Activated naive CD4-positive, alpha-beta T cell treated with anti-CD3 and anti-CD28 coated beads for 36 hours (primary cell): ENCODE measurements around the gene SVOP. TPM values are rescaled to one million over a fixed set of nuclear protein-coding genes. Genes with fewer than 3 reads are reported as not detected.

Source experiments
- CTCF ChIA-PET: fragments of 350-600 bp; sonication (Branson Sonifier 250); formaldehyde crosslinking; loops from one replicate; lab custom pipeline; 2021; ENCODE audit warnings: antibody characterized with exemption; lab: Charles Lee
- DNase-seq: peaks from one replicate; pipeline ENCODE4 v3.0.0-alpha.2; 2020
- H3K27ac Mint-ChIP-seq: one replicate; pipeline ENCODE4 v1.8.0; 2021; ENCODE audit warnings: mild to moderate bottlenecking, mixed read lengths
- H3K27me3 Mint-ChIP-seq: one replicate; pipeline ENCODE4 v1.8.0; 2021; ENCODE audit warnings: low read depth, mixed read lengths
- H3K36me3 Mint-ChIP-seq: one replicate; pipeline ENCODE4 v1.8.0; 2021; ENCODE audit warnings: low read depth, mixed read lengths
- H3K4me1 Mint-ChIP-seq: one replicate; pipeline ENCODE4 v1.8.0; 2021; ENCODE audit warnings: low read depth, mixed read lengths
- H3K4me3 Mint-ChIP-seq: one replicate; pipeline ENCODE4 v1.8.0; 2021; ENCODE audit warnings: mild to moderate bottlenecking, moderate library complexity, mixed read lengths
- H3K9me3 Mint-ChIP-seq: one replicate; pipeline ENCODE4 v1.8.0; 2021; ENCODE audit warnings: mixed read lengths
- intact Hi-C: fragments of 100-400 bp; cut with micrococcal nuclease; formaldehyde crosslinking; loops from one replicate; pipeline ENCODE4 v1.15.1; 2023
- total RNA-seq, 2 experiments: library from RNA; stranded (reverse); gene quantifications; one replicate each; pipeline ENCODE4 v1.2.3, GENCODE V29; 2021

The SVOP gene
- total RNA-seq, 2 experiments from 2014 or later: not detected

DNA sequence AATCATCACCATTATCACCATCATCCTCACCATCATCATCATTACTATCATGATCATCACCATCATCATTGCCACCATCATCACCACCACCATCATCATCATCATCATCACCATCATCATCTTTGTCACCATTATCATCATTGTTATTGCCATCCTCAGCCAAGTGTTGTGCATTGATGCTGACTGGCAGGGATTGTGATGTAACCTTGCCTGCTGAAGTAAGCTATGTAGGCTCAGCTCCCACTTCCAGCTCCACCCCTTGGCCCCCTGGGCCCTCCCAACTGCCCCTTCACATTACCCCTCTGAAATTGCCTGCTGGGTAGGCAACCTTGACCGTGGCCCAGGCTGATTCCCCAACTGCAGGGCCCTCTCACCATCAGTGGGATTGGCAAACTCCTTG, 37.6 kb downstream of the SVOP start:
- no peak overlapping the region for H3K27ac Mint-ChIP-seq
- intact Hi-C loops: no loop called here
- H3K36me3 Mint-ChIP-seq: no peaks in the 10 kb centered on the region
- CTCF ChIA-PET: no interaction called here
- H3K27me3 Mint-ChIP-seq: no peaks in the 10 kb centered on the region
- H3K4me3 Mint-ChIP-seq: no peak overlapping the region
- no peaks in the 10 kb centered on the region for H3K9me3 Mint-ChIP-seq
- no peak for DNase-seq
- H3K4me1 Mint-ChIP-seq: no peaks in the 10 kb centered on the region

- Mint-ChIP-seq H3K27me3 (no peaks in the 10 kb centered on the region), H3K9me3 (no peaks in the 10 kb centered on the region), H3K27ac (no peak overlapping the region), H3K4me3 (no peak overlapping the region), H3K36me3 (no peaks in the 10 kb centered on the region), H3K4me1 (no peaks in the 10 kb centered on the region)
- DNase-seq: no peak
- intact Hi-C loops: no loop called here
- CTCF ChIA-PET: no interaction called here
These were observed 38.1 kb downstream of the SVOP start for GRCh38 chr12:108982621-108983219.

DNA sequence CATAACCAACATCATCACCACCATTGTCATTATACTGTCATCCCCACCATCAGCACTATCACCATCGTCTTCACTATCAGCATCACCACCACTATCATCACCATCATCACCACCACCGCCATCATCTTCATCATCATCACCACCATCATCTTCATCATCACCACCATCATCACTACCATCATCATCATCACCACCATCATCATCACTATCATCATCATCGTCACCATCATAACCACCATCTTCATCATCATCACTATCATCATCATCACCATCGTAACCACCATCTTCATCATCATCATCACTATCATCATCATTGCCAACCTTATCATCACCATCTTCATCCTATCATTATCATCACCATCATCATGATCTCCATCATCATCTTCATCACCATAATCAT, 39.0 kb downstream of the SVOP start:
- CTCF ChIA-PET: interaction anchor here (0.9 kb wide), 1 partner anchor 51 kb away, joined by 3 read pairs; no protein-coding TSS in a partner anchor
- H3K27me3 Mint-ChIP-seq: no peaks in the 10 kb centered on the region
- no peaks in the 10 kb centered on the region for H3K4me1 Mint-ChIP-seq
- DNase-seq: no peak
- H3K36me3 Mint-ChIP-seq: no peaks in the 10 kb centered on the region
- no peak overlapping the region for H3K27ac Mint-ChIP-seq
- no peak overlapping the region for H3K4me3 Mint-ChIP-seq
- intact Hi-C loops: no loop called here
- H3K9me3 Mint-ChIP-seq: no peaks in the 10 kb centered on the region

GRCh38 chr12:108980831-108981618, 39.8 kb downstream of the SVOP start:
- no peak for DNase-seq
- Mint-ChIP-seq H3K36me3 (no peaks in the 10 kb centered on the region), H3K4me1 (no peaks in the 10 kb centered on the region), H3K27me3 (no peaks in the 10 kb centered on the region), H3K4me3 (no peak overlapping the region), H3K9me3 (no peaks in the 10 kb centered on the region), H3K27ac (no peak overlapping the region)
- CTCF ChIA-PET: interaction anchor here (0.9 kb wide), 1 partner anchor 50 kb away, joined by 3 read pairs; no protein-coding TSS in a partner anchor
- intact Hi-C loops: no loop called here

DNA sequence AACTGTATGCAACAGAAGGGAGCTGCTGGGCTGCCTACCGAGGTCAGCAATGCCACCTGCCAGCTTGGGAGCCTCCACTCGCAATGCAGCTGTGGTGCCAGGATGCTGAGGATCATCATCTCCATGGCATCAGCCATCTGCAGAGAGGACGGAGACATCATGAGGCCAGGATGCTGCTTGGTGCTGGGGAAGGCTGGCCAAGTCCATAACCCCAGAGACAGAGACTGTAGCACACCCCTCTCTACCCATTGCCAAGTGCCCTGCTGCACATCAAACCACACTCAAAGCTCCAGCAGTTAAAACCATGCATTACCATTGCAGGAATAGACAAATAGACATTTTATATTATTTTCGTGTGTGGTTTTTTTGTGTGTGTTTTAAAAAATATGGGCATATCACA, 43.5 kb downstream of the SVOP start:
- intact Hi-C loops: no loop called here
- Mint-ChIP-seq H3K9me3 (no peaks in the 10 kb centered on the region), H3K27ac (no peak overlapping the region), H3K27me3 (no peaks in the 10 kb centered on the region), H3K4me1 (no peaks in the 10 kb centered on the region), H3K4me3 (no peak overlapping the region), H3K36me3 (no peaks in the 10 kb centered on the region)
- DNase-seq: no peak
- CTCF ChIA-PET: interaction anchor here (0.8 kb wide), 1 partner anchor 27 kb away, joined by 3 read pairs; no protein-coding TSS in a partner anchor

DNA sequence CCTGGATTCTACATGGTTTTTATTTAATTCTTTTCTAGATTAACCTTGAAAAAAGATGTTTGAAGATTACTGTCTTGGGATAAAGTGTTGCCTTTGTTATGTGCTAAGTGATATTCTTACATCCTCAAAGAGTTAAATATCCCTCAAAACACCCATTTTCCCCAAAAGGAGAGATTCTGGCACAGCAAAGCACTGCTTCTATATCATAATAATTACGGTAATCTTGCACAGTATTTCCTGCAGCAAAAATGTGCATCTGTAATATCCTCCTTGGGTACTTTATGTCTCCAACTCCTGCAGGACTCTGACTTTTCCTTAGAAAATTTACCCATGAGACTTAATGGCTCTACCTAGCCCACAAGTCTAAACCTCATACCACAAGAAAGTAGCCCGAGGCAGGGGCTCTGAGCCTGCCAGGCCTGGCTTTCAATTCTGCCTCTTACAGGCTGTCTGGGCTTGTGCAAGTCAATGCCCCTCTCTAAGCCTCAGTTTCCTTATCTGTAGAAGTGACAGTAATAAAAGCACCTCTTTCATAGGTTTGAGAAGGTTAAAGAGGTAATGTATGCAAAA, 45.8 kb downstream of the SVOP start:
- no peaks in the 10 kb centered on the region for H3K4me1 Mint-ChIP-seq
- no peaks in the 10 kb centered on the region for H3K9me3 Mint-ChIP-seq
- CTCF ChIA-PET: no interaction called here
- intact Hi-C loops: no loop called here
- H3K27me3 Mint-ChIP-seq: no peaks in the 10 kb centered on the region
- no peaks in the 10 kb centered on the region for H3K36me3 Mint-ChIP-seq
- H3K27ac Mint-ChIP-seq: no peak overlapping the region
- no peak for DNase-seq
- H3K4me3 Mint-ChIP-seq: no peak overlapping the region

GRCh38 chr12:108973629-108974152, 47.2 kb downstream of the SVOP start:
- Mint-ChIP-seq H3K27me3 (no peaks in the 10 kb centered on the region), H3K4me3 (no peak overlapping the region), H3K4me1 (no peaks in the 10 kb centered on the region), H3K27ac (no peak overlapping the region), H3K36me3 (no peaks in the 10 kb centered on the region), H3K9me3 (no peaks in the 10 kb centered on the region)
- DNase-seq: no peak
- CTCF ChIA-PET: no interaction called here
- intact Hi-C loops: no loop called here

DNA sequence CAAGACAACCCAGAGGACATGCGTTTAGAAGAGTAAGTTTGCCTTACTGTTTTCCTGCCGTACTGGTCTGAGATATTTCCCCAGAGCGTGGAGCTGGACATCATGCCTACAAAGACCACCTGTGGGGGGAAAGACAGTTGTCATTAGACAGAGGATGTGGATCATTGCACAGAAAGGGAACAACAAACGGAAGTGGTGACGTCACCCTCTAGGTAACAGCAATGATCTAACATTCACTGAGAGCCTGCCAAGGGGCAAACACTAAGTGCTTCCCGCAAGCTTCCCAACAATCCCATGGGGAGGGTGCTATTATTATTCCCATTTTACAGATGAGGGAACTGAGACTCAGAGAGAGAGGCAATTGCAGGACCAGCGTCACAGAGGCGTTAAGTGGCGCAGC, 48.5 kb downstream of the SVOP start:
- Mint-ChIP-seq H3K9me3 (no peaks in the 10 kb centered on the region), H3K4me1 (no peaks in the 10 kb centered on the region), H3K4me3 (no peak overlapping the region), H3K27me3 (no peaks in the 10 kb centered on the region), H3K36me3 (no peaks in the 10 kb centered on the region), H3K27ac (no peak overlapping the region)
- intact Hi-C loops: no loop called here
- no peak for DNase-seq
- CTCF ChIA-PET: no interaction called here

DNA sequence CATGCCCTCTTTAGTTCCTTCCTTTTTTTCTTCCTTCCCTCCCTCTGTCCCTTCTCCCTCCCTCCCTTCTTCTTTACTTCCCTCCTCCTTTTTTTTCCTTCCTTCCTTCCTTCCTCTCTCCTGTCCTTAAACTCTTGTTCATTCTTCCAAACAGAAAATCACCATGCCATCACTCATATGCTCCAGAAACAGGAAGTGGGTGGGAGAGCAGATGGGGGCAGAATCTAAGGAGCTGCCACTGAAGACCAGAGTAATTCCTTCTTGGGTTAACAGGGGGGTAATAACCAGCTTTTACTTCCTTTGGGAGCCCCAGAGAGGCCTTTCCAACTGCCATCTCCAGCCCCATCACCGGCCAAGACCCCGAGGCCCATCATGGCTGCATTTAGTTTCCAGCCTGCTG, 51.2 kb downstream of the SVOP start:
- no peak overlapping the region for H3K4me3 Mint-ChIP-seq
- no peaks in the 10 kb centered on the region for H3K27me3 Mint-ChIP-seq
- DNase-seq: no peak
- H3K4me1 Mint-ChIP-seq: no peaks in the 10 kb centered on the region
- H3K9me3 Mint-ChIP-seq: no peaks in the 10 kb centered on the region
- intact Hi-C loops: no loop called here
- no peaks in the 10 kb centered on the region for H3K36me3 Mint-ChIP-seq
- CTCF ChIA-PET: interaction anchor here (0.6 to 0.7 kb wide), 2 partner anchors 15 to 796 kb away, joined by 3 read pairs; no protein-coding TSS in a partner anchor
- H3K27ac Mint-ChIP-seq: no peak overlapping the region

- no peak overlapping the region for H3K4me3 Mint-ChIP-seq
- intact Hi-C loops: no loop called here
- CTCF ChIA-PET: no interaction called here
- no peak overlapping the region for H3K27ac Mint-ChIP-seq
- no peaks in the 10 kb centered on the region for H3K4me1 Mint-ChIP-seq
- no peaks in the 10 kb centered on the region for H3K27me3 Mint-ChIP-seq
- H3K36me3 Mint-ChIP-seq: no peaks in the 10 kb centered on the region
- no peaks in the 10 kb centered on the region for H3K9me3 Mint-ChIP-seq
- DNase-seq: no peak
These were observed 52.9 kb downstream of the SVOP start for GRCh38 chr12:108967869-108968540.

GRCh38 chr12:108966378-108967151, 54.3 kb downstream of the SVOP start:
- H3K4me3 Mint-ChIP-seq: no peak overlapping the region
- no peak for DNase-seq
- H3K27ac Mint-ChIP-seq: no peak overlapping the region
- H3K9me3 Mint-ChIP-seq: no peaks in the 10 kb centered on the region
- no peaks in the 10 kb centered on the region for H3K4me1 Mint-ChIP-seq
- no peaks in the 10 kb centered on the region for H3K36me3 Mint-ChIP-seq
- no peaks in the 10 kb centered on the region for H3K27me3 Mint-ChIP-seq
- intact Hi-C loops: no loop called here
- CTCF ChIA-PET: interaction anchor here (0.6 to 1.2 kb wide), 4 partner anchors 11 to 83 kb away, joined by 3 read pairs; no protein-coding TSS in a partner anchor
